DND-41 (cell line): ENCODE results near the gene ESPL1.

Experiments used
- CTCF ChIP-seq: IDR thresholded peaks from 2 replicates; pipeline ENCODE4 v1.5.1; 2012; ENCODE audit warnings: borderline replicate concordance, low read length, moderate library complexity, mild to moderate bottlenecking; ENCODE audit not compliant: poor library complexity, severe bottlenecking; ENCODE audit errors: extremely low read depth
- EZH2 ChIP-seq: IDR thresholded peaks from 3 replicates; pipeline ENCODE4 v1.6.1; 2012; ENCODE audit warnings: borderline replicate concordance, low read depth, mild to moderate bottlenecking, moderate library complexity, low read length, inconsistent platforms; ENCODE audit not compliant: severe bottlenecking

DNA sequence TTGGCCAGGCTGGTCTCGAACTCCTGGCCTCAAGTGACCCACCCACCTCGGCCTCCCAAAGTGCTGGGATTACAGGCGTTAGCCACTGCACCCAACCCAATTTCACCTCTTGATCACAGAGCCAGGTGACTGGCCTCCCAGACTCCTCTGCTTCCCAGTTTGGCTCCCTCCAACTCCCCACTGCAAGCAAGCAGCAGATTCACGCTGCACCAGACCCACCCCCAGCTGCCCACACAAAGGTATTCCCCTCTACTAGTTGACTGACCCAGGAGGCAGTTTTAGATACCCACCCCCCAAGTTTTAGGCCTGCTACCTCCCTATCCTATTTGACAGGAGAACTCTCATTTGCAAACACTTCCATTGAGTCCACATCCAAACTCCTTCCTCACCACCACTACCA is 41.3 kb upstream of the ESPL1 start:
- TF ChIP-seq CTCF: no peak
- TF ChIP-seq EZH2: no peak
